Retinal pigment epithelial cell (primary cell): Measurements from ENCODE around the gene TCIRG1.
"Not testable (repeated sequence)": the region's sequence is repeated elsewhere in the genome, so short reads cannot be mapped to it uniquely, and the experiment has no call there.

ENCODE experiments used
- DNase-seq: peaks from one replicate; pipeline ENCODE4 v3.0.0-alpha.2; 2010; ENCODE audit warnings: low read depth
- H3K4me3 ChIP-seq: 2 replicates; pipeline ENCODE4 v1.5.1; 2011; ENCODE audit warnings: mild to moderate bottlenecking, low read length, control low read depth, moderate library complexity
- TF ChIP-seq, protein P1 (sequence below): conservative IDR thresholded peaks from 2 replicates; pipeline ENCODE4 v1.5.1; 2011; ENCODE audit warnings: low read depth, low read length, control low read depth, inconsistent platforms

The TCIRG1 gene

DNA sequence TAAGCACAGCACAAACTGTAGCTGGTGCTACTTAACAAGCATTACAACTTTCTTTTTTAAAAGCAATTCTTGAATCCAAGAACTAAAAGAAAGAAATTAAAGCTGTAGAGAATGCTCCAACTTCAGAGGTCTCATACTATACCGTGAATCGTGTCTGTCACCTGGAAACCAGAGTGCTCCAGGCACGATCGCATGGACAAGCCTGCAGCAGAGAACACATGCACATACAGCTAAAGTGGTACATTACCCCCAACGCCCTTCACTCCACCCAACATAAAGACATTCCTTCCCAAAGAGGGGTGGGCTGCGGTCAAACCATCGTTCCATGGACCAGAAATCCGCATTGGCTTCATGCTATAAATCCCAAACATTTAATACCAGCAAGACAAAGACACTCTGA lies 50.9 kb downstream of the TCIRG1 start:
- no peak overlapping the region for H3K4me3 ChIP-seq
- TF ChIP-seq, protein P1, sequence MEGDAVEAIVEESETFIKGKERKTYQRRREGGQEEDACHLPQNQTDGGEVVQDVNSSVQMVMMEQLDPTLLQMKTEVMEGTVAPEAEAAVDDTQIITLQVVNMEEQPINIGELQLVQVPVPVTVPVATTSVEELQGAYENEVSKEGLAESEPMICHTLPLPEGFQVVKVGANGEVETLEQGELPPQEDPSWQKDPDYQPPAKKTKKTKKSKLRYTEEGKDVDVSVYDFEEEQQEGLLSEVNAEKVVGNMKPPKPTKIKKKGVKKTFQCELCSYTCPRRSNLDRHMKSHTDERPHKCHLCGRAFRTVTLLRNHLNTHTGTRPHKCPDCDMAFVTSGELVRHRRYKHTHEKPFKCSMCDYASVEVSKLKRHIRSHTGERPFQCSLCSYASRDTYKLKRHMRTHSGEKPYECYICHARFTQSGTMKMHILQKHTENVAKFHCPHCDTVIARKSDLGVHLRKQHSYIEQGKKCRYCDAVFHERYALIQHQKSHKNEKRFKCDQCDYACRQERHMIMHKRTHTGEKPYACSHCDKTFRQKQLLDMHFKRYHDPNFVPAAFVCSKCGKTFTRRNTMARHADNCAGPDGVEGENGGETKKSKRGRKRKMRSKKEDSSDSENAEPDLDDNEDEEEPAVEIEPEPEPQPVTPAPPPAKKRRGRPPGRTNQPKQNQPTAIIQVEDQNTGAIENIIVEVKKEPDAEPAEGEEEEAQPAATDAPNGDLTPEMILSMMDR: no peak
- no peak for DNase-seq

DNA sequence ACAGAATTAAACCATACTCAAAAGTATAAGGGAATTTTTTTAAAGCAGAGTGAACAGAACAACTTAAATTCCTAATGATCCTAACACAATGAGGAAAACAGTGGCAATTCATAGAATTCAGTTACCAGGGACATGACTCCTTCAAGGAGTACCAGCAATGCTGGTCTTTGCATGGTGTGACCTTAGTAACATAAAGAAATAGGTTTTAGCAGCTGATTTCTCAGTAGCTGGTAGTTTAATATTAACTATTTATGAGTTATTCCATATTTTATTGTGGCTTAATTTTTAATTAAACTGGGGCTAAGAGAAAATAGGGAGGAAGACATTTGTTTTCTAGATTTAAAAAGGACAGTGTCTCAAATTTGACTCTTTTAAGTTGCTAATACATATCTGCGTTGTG lies 51.5 kb downstream of the TCIRG1 start:
- DNase-seq: no peak
- no peak overlapping the region for H3K4me3 ChIP-seq
- TF ChIP-seq, protein P1: no peak

DNA sequence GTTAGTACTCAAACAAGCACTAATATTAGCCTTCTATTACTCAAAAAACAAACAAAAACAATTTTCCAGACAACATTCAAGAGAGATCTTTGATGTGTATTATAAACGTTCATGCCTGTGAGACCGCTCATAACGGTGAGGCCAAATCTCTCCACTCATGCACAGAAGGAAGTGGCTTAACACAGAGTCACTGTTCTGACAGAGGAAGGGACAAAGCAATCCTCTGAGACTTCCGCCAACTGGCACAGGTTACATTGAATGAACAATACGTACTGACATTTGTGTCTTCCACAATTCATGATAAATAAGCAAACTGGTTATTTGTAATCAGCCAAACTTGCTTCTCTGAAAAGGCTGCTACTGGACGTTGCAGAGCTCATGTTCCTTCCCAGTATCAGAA lies 51.9 kb downstream of the TCIRG1 start:
- H3K4me3 ChIP-seq: no peak overlapping the region
- TF ChIP-seq, protein P1: no peak
- no peak for DNase-seq

DNA sequence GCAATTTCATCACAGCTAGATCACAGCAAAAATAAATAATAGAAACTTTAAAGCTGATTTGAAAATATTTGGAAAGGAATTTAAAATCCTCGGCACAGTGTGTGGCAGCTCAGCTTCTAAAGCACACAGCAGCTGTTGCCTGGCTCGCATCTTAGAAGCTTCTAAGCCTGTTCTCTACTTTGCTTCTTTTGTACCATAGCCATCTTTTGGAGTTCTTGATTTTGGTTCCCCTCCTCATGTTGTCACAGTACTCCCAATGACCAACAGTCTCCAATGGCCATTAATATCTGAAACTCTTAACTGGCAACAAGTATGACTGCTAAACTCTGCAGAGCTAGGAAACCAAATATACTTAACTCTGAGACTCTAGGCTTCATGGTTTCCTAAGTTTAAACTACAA lies 53.6 kb downstream of the TCIRG1 start:
- no peak for DNase-seq
- no peak overlapping the region for H3K4me3 ChIP-seq
- TF ChIP-seq, protein P1: no peak

DNA sequence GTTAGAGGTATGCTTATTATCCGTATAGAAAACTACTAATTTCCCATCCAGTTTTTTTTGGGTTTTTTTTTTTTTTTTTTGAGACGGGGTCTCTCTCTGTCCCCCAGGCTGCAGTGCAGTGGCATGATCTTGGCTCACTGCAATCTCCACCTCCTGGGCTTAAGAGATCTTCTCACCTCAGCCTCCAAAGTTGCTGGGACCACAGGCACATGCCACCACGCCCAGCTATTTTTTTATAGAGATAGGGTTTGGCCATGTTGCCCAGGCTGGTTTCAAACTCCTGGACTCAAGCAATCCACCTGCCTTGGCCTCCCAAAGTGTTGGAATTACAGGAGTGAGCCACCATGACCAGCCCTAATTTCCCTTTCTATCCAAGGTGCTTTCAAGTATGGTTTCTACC lies 54.1 kb downstream of the TCIRG1 start:
- H3K4me3 ChIP-seq: not testable (repeated sequence)

DNA sequence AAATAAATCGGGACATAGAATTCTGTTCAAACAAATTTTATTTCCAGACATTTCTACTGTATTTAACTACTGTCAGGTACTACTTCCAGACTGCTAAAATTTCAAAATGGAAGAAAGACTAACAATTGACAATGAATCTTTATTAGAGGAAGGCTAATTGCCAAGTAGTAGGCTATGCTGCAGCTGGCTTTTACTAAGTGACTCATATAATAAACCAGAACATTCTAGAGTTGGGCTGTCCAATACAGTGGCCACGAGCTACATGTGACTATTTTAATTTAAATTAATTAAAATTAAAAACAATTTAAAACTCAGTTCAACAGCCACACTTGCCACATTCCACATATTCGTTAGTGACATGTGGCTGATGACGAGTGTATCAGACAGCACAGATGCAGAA lies 54.7 kb downstream of the TCIRG1 start:
- no peak overlapping the region for H3K4me3 ChIP-seq
- DNase-seq: no peak
- TF ChIP-seq, protein P1: no peak

More for the DNA sequence above, 54.1 kb downstream of the TCIRG1 start:
- DNase-seq: not testable (repeated sequence)

DNA sequence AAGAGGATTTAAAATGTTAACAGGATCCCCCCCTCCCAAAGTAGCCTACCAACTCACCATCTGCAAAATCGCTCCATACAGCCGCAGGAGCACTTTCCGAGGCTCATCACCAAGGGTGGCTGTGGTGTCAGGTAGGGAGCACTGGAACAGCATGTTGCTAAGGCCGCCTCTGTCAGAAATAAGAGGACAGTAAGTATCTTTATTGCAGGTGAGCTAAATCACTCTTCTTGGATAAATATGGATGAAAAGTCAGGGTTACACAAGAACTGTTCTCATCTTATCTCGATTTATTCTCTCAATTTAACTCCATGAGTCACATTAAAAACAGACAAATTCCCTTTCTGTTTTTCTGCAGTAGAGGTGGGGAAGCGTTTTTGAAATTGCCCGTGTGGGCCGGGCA lies 58.1 kb downstream of the TCIRG1 start:
- TF ChIP-seq, protein P1: no peak
- no peak overlapping the region for H3K4me3 ChIP-seq
- no peak for DNase-seq

DNA sequence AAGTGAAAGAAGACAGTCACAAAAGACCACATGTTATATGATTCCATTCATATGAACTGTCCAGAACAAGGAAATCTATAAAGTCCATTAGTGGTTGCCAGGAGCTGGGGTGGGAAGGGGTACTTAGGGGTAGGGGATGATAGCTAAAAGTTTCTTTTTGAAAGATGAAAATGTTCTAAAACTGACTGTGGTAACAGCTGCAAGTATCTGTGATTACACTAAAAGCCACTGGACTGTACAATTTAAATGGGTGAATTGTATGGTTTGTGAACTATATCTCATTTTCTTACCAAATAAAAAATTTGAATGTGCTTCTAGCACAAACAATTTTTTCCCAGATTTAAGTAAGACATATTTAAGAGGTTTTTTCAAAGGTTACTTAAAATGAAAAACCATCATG lies 60.2 kb downstream of the TCIRG1 start:
- TF ChIP-seq, protein P1: no peak
- no peak for DNase-seq
- no peak overlapping the region for H3K4me3 ChIP-seq
